GM19193 (cell line): ENCODE measurements around the gene C6orf132.

Experiments
- POLR2A ChIP-seq: IDR thresholded peaks from 4 replicates; pipeline ENCODE4 v1.6.1; 2011; ENCODE audit not compliant: insufficient read depth, insufficient read length; ENCODE audit errors: extremely low read depth

C6orf132 gene

GRCh38 chr6:42125231-42125630 is 17.2 kb downstream of the C6orf132 start:
- TF ChIP-seq POLR2A: no peak

DNA sequence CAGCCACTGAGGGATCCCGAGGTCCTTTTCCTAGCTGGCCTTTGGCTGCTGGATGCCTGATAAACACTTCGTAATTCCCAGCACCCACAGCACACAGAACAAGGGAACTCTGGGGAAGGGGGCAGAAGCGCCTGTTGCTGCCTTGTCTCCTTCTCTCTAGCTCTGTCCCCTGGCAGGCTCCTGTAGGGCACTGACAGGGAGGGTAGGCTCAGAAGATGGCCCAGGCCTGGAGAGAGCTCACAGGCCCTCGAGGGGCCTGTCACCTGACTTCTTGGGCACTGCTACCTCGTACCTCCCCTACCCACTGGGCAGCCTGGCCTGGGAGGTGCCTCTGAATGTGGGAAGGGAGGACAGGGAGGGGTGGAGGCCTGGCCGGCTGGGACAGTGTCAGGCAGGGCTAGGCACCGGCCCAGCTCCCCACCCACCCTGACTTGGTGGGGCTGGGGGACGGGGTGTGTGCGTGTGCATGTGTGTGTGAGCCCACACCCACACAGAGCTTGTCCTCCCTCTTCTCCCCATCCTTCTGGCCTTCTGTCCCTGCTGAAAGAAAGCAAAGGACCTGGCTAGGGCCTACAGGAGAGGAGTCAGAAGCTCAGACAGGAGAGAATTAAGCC is 18.1 kb downstream of the C6orf132 start:
- TF ChIP-seq POLR2A: no peak

- TF ChIP-seq POLR2A: no peak
Observed at GRCh38 chr6:42123379-42124103, 18.9 kb downstream of the C6orf132 start.

DNA sequence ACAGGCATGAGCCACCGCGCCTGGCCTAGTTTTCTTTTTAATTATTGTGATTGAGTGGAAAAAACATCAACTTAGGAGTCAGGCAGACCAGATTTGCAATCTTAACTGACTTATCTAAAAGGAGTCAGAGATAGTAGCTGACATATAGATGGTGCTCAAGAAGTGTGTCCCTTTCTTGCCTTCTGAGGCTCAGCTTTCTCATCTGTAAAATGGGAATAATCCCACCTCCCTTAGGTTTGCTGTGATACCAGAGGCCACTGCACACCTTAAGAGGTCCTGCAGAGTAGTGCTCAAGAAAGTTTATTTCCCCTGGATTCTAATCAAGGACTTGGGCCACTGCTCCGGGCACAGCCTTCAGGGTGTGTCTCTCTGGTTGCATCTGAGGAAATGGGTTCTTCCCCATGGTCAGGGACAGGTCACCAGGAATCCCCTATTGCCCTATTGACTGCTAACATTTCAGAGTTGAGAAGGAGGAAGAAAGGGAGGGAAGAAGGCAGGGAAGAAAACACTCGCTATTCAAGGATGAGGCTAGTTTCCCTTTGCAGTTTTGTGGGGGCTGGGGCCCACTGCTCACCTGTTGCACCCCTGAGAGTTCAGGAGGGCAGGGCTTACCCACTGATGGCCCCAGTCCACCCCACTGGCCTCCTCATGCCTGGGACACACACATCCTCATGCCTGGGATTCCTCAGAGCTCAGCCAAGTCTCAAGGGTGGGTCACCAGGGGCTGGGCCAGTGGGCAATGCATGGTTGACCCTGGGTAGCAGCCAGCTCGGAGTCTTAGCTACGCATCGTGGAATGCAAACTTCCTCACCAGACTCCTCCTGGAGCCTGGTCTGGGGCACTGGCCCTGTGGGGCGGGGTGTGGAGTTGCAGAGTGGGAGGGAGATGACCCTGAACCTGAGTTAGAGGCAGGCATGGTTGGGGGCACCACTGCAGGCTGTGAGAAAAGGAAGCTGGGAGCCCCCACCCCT is 21.2 kb downstream of the C6orf132 start:
- no peak for TF ChIP-seq POLR2A

DNA sequence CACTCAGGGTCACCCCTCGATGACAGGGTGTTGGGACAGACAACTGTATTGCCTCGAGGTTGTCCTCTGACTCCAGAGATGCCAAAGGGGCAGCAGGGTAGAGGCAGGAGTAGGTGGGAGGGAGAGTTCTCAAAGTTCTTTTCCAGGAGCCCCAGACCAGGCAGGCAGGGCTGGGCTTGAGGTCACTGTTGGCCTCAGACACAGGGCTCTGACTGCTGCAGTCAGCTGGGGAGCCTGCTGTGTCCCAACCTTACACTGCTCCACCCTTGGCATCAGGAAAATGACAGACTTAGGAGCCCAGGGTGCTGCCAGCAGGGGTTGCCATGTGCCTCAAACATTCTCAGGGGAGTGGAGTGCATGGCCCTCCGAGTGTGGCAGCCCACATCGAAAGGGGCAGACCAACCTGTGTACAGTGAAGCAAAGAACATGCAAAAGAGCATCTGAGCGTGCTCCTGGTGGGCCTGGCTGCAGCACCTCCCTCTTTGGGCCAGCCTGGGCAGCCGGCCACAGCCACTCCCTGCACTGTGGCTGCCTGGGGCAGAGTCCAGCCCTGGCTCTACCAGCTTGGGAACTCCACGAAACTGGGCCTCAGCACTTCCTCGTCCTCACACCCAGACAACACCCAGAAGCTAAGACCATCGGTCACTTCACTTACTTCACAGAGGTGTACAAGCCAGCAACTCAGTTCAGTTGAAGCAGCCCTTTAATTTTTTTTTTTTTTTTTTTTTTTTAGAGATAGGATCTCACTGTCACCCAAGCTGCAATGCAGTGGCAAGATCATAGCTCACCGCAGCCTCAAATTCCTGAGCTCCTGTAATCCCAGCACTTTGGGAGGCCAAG is 24.0 kb downstream of the C6orf132 start:
- no peak for TF ChIP-seq POLR2A

GRCh38 chr6:42117843-42118161 is 24.6 kb downstream of the C6orf132 start:
- no peak for TF ChIP-seq POLR2A

DNA sequence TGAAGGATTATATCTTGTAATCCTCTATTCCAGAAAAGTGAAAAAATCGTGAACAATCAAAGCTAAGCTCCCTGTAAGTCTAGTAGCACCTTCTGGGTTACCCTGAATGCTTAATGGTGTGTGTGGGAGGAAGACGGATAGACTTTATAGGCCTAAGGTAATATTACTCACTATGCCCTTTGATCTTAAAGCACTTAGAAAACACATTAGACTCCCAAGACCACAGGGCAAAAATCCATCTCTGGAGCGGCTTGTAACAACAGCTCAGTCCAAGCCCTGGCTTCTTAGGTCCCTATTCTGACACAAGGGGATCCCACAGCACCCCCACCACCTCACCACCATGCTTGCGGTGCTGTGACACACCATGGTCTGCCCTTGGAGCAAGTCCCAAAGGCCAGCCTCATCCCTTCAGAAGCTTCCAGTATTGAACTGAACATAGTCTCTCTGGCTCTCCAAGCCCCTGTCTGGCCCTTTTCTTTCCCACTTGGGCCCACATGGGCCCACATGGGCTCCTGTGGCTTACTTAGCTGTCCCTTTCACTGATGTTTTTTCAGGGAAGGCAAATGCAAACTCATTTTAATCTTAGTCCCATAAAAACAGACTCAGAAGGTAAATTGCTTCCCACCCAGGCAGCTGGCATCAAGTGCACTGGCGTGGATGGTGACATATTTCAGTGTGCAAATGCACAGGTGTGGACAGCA is 28.3 kb downstream of the C6orf132 start:
- TF ChIP-seq POLR2A: no peak

DNA sequence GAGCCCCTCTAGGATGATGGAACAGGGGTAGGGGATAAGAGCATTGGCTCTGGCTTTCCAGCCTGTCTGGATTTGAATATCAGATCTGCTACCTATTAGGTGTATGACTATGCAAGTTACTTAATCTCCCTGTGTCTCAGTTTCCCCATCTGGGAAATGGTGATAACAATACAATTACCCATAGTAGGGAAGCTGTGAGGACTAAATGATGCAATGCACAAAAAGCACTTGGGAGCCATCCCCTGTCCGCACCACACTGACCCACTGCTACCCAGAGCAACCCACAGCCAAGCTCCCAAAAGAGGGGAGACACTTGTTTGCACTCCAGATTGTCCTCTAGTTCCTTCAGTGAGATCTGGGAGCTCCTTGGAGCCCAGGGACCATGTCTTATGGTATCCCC is 30.1 kb downstream of the C6orf132 start:
- no peak for TF ChIP-seq POLR2A

GRCh38 chr6:42110683-42111082 is 31.7 kb downstream of the C6orf132 start:
- TF ChIP-seq POLR2A: no peak

GRCh38 chr6:42108071-42108470 is 34.3 kb downstream of the C6orf132 start:
- TF ChIP-seq POLR2A: no peak

DNA sequence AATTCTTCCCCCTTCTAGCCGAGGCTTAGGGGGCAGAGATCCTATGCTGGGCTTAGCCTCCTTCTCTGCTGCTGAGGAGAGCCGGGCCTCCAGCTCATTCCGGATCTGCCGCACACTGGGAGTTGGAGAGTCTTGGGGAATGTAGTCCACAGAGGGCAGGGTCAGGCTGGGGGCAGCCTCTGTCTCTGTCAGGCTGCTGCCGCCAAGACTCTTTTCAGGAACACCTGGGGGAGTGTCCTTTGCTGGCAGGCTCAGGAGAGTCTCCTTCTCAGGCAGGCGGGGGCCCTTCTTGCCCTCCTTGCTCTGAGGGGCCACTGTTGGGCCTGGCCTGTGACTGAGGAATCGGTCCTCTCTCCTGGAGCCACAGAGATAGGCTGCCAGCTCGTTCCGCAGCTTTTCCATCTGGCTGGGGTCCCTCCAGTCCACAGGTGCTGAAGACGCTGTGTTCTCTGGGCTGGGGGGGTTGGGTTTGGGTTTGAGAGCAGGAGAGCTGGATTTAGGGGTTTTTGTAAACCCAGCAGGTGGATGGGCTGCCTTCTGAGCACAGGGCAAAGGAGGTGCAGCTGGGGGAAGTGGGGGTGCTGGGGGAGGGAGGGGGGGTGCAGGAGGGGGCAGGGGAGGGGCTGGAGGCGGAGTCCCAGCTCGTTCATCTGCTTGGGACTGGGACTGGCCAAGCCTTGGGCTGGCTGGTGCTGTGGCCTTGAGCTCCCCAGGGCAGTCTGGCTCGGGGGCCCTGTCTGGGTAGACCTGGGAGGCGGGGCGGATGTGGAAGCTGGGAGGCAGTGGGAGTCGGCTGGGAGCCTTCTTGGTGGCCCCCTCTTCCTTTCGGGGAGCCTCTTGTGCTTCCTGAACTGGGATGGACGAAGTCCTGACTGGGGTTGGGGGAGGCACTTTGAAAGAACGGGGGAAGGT is 36.1 kb downstream of the C6orf132 start:
- no peak for TF ChIP-seq POLR2A

DNA sequence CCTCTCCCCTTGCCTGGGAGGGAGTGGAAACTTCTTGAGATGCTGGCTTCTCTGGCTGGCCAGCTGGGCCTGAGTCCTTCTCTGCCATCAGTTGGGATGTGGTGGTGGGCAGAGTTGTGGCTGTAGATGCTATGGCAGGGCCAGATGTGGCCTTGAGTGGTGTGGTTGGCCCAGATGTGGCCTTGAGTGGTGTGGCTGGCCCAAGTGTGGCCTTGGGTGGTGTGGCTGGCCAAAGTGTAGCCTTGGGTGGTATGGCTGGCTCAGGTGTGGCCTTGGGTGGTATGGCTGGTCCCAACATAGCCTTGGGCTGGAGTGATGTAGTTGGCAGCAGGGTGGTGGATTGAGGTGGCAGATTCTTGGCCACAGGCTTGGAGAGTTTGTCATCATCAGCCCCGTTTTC is 36.7 kb downstream of the C6orf132 start:
- TF ChIP-seq POLR2A: no peak

- no peak for TF ChIP-seq POLR2A
Observed at GRCh38 chr6:42105156-42105648, 37.2 kb downstream of the C6orf132 start.
